NT2/D1 (cell line): ENCODE data around the gene BMF.

Experiments used
- DNase-seq: peaks from one replicate; pipeline ENCODE4 v3.0.0-alpha.2; 2011; ENCODE audit warnings: low read depth, low spot score
- H3K27me3 ChIP-seq: 2 replicates; pipeline ENCODE4 v1.6.0; 2011; ENCODE audit warnings: mild to moderate bottlenecking; ENCODE audit not compliant: insufficient read length, insufficient read depth
- H3K36me3 ChIP-seq: 2 replicates; pipeline ENCODE4 v1.6.1; 2011; ENCODE audit warnings: mild to moderate bottlenecking, low read length, mixed read lengths; ENCODE audit not compliant: insufficient read depth, insufficient read length
- H3K4me1 ChIP-seq: 2 replicates; pipeline ENCODE4 v1.5.1; 2011; ENCODE audit not compliant: insufficient read depth, insufficient read length
- H3K4me3 ChIP-seq: 2 replicates; pipeline ENCODE4 v1.5.1; 2011; ENCODE audit warnings: low read depth; ENCODE audit not compliant: insufficient read length
- H3K9ac ChIP-seq: 2 replicates; pipeline ENCODE4 v1.6.0; 2011; ENCODE audit warnings: low read depth; ENCODE audit not compliant: insufficient read length
- H3K9me3 ChIP-seq: 2 replicates; pipeline ENCODE4 v1.5.1; 2011; ENCODE audit warnings: mild to moderate bottlenecking, low read length; ENCODE audit not compliant: insufficient read depth
- SUZ12 ChIP-seq: IDR thresholded peaks from 2 replicates; pipeline ENCODE4 v1.6.1; 2011; ENCODE audit not compliant: insufficient read length, insufficient read depth; ENCODE audit errors: extremely low read depth
- YY1 ChIP-seq: IDR thresholded peaks from 2 replicates; pipeline ENCODE4 v1.6.1; 2011; ENCODE audit not compliant: insufficient read length, insufficient read depth
- ZNF274 ChIP-seq: IDR thresholded peaks from 2 replicates; pipeline ENCODE4 v1.6.1; 2011; ENCODE audit warnings: mild to moderate bottlenecking, low read depth, low read length

Gene BMF

DNA sequence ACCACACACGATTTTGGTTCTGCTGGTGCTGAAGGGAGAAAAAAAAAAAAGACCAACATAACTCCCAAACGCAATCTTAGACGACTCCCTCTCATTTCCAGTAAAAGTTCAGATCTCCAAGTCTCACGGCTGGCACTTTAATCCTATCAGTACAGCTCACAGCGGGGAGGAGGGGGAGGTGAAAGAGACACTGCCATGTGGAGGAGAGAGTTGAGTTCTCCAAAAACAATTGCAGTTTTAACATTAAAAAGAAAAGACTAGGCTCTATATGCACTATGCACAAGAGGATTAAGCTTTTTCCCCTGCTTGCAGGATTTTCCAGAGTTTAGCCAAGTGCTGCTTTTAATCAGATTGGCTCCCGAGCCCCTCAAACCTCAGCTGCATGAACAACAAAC is 16.8 kb downstream of the BMF start:
- TF ChIP-seq SUZ12: no peak
- TF ChIP-seq ZNF274: no peak
- TF ChIP-seq YY1: no peak
- Histone ChIP-seq H3K36me3 (peaks cover 17% of the 10 kb centered on the region), H3K4me3 (no peak overlapping the region), H3K27me3 (no peaks in the 10 kb centered on the region), H3K9ac (no peak overlapping the region), H3K4me1 (peaks cover 26% of the 10 kb centered on the region), H3K9me3 (no peaks in the 10 kb centered on the region)
- DNase-seq: peak; percentile 70

- peaks cover 17% of the 10 kb centered on the region for H3K36me3 ChIP-seq
- peak overlapping the region; percentile 25 for H3K9ac ChIP-seq
- DNase-seq: no peak
- no peaks in the 10 kb centered on the region for H3K9me3 ChIP-seq
- H3K4me1 ChIP-seq: peaks cover 27% of the 10 kb centered on the region
- H3K27me3 ChIP-seq: no peaks in the 10 kb centered on the region
- H3K4me3 ChIP-seq: no peak overlapping the region
- no peak for TF ChIP-seq SUZ12
- TF ChIP-seq ZNF274: no peak
- TF ChIP-seq YY1: no peak
Observed at GRCh38 chr15:40090774-40091455, 17.8 kb downstream of the BMF start.

DNA sequence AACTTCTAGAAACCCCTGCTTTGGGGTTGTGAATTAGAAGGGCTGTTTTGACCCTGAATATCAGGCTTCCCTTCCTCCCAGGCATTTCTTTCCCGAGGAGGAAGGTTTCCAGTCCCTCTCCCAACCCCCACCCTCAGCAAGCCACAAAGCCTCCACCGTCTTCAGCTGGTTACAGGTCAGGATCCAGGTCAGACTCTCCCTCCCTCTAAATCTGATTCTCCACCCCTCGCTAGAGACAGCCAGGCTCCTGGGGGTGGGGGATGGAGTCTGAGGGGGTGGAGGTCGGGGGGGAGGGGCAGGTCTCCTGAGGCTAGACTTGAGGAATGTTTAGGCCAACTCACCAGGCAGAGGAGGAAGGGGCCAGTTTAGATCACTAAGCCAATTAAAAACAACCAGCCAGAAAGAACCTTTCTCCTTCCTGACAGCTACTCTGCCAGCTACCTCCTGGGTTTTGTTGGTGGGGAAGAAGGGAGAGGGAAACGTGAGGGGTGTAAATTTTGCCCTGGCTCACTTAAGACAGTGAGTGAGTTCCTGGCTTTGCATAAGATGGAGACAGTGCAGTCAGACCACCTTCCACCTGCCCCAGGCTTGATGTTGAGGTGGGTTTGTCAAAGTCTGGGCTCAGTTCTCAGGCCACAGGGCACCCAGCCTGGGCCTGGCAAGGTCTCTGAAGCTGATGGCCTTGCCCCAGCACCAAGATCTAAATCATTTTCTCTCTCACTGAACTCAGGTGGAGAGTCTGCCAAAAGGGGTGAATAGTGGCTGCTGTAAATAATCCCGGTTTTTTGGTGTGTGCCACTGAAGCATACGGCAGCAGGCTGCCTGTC is 19.5 kb downstream of the BMF start:
- Histone ChIP-seq H3K4me1 (peaks cover 34% of the 10 kb centered on the region), H3K4me3 (no peak overlapping the region), H3K27me3 (no peaks in the 10 kb centered on the region), H3K36me3 (peaks cover 17% of the 10 kb centered on the region), H3K9me3 (no peaks in the 10 kb centered on the region), H3K9ac (peak overlapping the region; percentile 70)
- TF ChIP-seq SUZ12 (no peak), ZNF274 (no peak), YY1 (no peak)
- peak; percentile 90 for DNase-seq

- H3K36me3 ChIP-seq: peaks cover 17% of the 10 kb centered on the region
- H3K9ac ChIP-seq: peak overlapping the region; percentile 70
- no peaks in the 10 kb centered on the region for H3K9me3 ChIP-seq
- no peak for DNase-seq
- peaks cover 34% of the 10 kb centered on the region for H3K4me1 ChIP-seq
- H3K4me3 ChIP-seq: peak overlapping the region; percentile 11
- H3K27me3 ChIP-seq: peaks cover 7% of the 10 kb centered on the region
- TF ChIP-seq YY1: no peak
- TF ChIP-seq SUZ12: no peak
- TF ChIP-seq ZNF274: no peak
Observed at GRCh38 chr15:40087991-40088928, 20.4 kb downstream of the BMF start.

DNA sequence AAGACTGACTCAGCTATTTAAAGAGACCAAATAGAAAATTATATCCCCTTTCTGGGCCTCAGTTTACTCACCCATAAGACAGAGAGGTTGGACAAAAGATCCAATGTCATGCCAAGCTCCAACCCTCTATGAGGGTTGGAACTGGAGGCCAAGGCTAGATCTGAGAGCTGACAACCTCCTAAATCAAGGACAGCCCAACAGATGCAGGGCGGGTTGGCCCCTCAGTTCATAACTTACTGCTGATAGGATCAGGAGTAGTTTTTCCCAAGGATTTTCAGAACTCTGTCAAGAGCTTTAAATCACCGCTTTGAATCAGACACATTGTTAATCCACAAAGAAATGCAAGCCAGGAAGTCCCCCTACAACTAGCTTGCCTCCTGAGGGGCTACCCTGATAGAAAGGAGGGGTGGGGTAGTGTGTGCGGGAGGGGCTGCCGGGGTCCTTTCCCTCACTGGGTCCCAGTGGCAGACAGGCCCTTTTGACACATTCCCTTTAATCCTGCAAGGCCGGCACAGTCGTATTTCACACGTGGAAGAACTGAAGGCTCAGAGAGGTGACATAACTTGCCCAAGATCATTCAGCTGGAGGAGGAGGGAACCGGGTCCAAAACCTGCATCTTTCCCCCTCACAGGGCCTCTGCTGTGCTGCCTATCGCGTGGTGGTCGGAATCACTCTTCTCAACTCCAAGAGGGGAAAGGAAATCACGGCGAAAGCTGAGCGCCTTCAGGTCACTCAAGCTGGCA is 21.4 kb downstream of the BMF start:
- no peak for TF ChIP-seq YY1
- TF ChIP-seq ZNF274: no peak
- TF ChIP-seq SUZ12: no peak

DNA sequence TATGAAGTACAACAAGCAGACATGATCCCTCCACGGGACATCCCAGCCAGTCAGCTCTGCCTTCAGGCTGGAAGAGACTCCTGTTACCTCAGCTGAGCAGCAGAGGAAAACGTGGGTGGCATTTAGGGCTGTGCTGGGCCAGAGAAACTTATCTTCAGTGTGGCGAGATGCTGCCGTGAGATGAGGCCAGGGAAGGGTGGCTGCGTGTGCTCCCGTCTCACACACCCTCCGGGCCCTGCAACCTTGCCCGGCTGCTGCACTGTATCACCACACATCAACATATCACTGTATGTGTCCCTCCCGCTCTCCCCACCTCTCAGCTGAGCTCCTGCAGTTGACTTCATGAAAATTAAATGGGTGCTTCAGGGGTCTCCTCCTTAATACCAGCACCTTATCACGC is 23.4 kb downstream of the BMF start:
- Histone ChIP-seq H3K9ac (no peak overlapping the region), H3K36me3 (peaks cover 2% of the 10 kb centered on the region), H3K4me1 (peaks cover 37% of the 10 kb centered on the region), H3K27me3 (peaks cover 26% of the 10 kb centered on the region), H3K4me3 (no peak overlapping the region), H3K9me3 (no peaks in the 10 kb centered on the region)
- no peak for DNase-seq
- no peak for TF ChIP-seq SUZ12

More for the DNA sequence above, 21.4 kb downstream of the BMF start:
- DNase-seq: no peak
- Histone ChIP-seq H3K4me1 (peaks cover 41% of the 10 kb centered on the region), H3K36me3 (peaks cover 17% of the 10 kb centered on the region), H3K9me3 (no peaks in the 10 kb centered on the region), H3K4me3 (no peak overlapping the region), H3K27me3 (peaks cover 17% of the 10 kb centered on the region), H3K9ac (no peak overlapping the region)
